Mesendoderm (in vitro differentiated cells): ENCODE data around the gene TIMM9.
"Not testable (repeated sequence)": the region's sequence is repeated elsewhere in the genome, so short reads cannot be mapped to it uniquely, and the experiment has no call there.

Experiments used
- DNase-seq: peaks from one replicate; pipeline ENCODE4 v3.0.0; 2013
- H2AK5ac ChIP-seq: 2 replicates; pipeline ENCODE4 v1.6.1; 2013; ENCODE audit warnings: low read length, inconsistent platforms
- H2BK120ac ChIP-seq: 2 replicates; pipeline ENCODE4 v1.6.1; 2013; ENCODE audit warnings: low read depth, mild to moderate bottlenecking, low read length, moderate library complexity, mixed read lengths
- H2BK15ac ChIP-seq: replicated peaks from 2 replicates; pipeline ENCODE4 v1.6.1; 2013; ENCODE audit warnings: low read depth, mild to moderate bottlenecking, moderate library complexity
- H2BK5ac ChIP-seq: 2 replicates; pipeline ENCODE4 v1.6.1; 2013; ENCODE audit warnings: low read length, inconsistent platforms
- H3K18ac ChIP-seq: 2 replicates; pipeline ENCODE4 v1.6.1; 2013; ENCODE audit warnings: mild to moderate bottlenecking, low read length, mixed read lengths
- H3K23ac ChIP-seq: one replicate; pipeline ENCODE4 v1.6.1; 2013; ENCODE audit warnings: low read length
- H3K27ac ChIP-seq: 2 replicates; pipeline ENCODE4 v1.5.1; 2013; ENCODE audit warnings: low read depth, mild to moderate bottlenecking, inconsistent platforms, low read length, moderate library complexity
- H3K27me3 ChIP-seq: 2 replicates; pipeline ENCODE4 v1.6.1; 2013; ENCODE audit warnings: low read length, control low read depth, mild to moderate bottlenecking, inconsistent platforms; ENCODE audit not compliant: insufficient read depth, poor library complexity
- H3K36me3 ChIP-seq: 2 replicates; pipeline ENCODE4 v1.6.1; 2013; ENCODE audit warnings: low read length, inconsistent platforms; ENCODE audit not compliant: control insufficient read depth, insufficient read depth
- H3K4ac ChIP-seq: one replicate; pipeline ENCODE4 v1.6.1; 2013; ENCODE audit warnings: low read depth, mild to moderate bottlenecking, low read length, moderate library complexity
- H3K4me1 ChIP-seq: 2 replicates; pipeline ENCODE4 v1.6.1; 2013; ENCODE audit warnings: low read depth, low read length, inconsistent platforms; ENCODE audit not compliant: control insufficient read depth
- H3K4me2 ChIP-seq: 2 replicates; pipeline ENCODE4 v1.6.1; 2013; ENCODE audit warnings: low read length
- H3K4me3 ChIP-seq: 2 replicates; pipeline ENCODE4 v1.5.1; 2013; ENCODE audit warnings: mild to moderate bottlenecking, low read length
- H3K56ac ChIP-seq: one replicate; pipeline ENCODE4 v1.6.1; 2013; ENCODE audit warnings: low read length
- H3K79me1 ChIP-seq: 2 replicates; pipeline ENCODE4 v1.6.1; 2013; ENCODE audit warnings: low read length, inconsistent platforms
- H3K79me2 ChIP-seq: 2 replicates; pipeline ENCODE4 v1.6.1; 2013; ENCODE audit warnings: mild to moderate bottlenecking, low read length; ENCODE audit not compliant: control insufficient read depth, insufficient read depth
- H3K9ac ChIP-seq: 2 replicates; pipeline ENCODE4 v1.6.1; 2013; ENCODE audit warnings: low read length, inconsistent platforms
- H4K5ac ChIP-seq: one replicate; pipeline ENCODE4 v1.6.1; 2013; ENCODE audit warnings: low read length
- H4K8ac ChIP-seq: one replicate; pipeline ENCODE4 v1.6.1; 2013; ENCODE audit warnings: low read depth, mild to moderate bottlenecking, control low read depth, low read length, moderate library complexity
- WGBS: extraction: QIAGEN DNeasy Blood & Tissue Kit; methylation state at CpG from one replicate; pipeline ENCODE4 v1.1.7; 2013; ENCODE audit warnings: low lambda C conversion rate, missing lambda C conversion rate; ENCODE audit not compliant: insufficient coverage; ENCODE audit errors: extremely low coverage; 5-methylcytosine and 5-hydroxymethylcytosine counted together

The TIMM9 gene

GRCh38 chr14:58439476-58439875, 12.1 kb upstream of the TIMM9 start:
- Histone ChIP-seq H3K36me3 (peaks cover 2% of the 10 kb centered on the region), H2BK120ac (no peak overlapping the region), H3K4ac (no peak overlapping the region)

DNA sequence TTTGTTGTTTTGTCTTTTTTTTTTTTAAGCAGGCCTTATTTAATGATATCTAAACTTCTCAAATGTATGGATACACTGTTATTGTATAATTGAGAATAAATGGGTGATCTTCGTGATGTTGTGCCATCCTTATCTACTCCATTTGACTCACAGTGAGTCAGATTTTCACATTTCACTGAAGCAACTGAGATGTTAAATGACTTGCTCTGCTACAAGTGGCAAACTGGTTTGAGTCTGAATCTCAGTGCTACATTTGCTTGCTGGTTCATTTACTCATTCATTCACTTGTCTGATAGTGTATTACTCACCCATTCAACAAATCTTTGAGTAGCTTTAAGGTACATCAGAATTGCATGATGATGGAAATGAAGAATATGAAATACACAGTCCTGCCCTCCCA, 2.8 kb upstream of the TIMM9 start:
- no peaks in the 10 kb centered on the region for H3K36me3 ChIP-seq
- H4K5ac ChIP-seq = no peak overlapping the region
- no peak overlapping the region for H3K23ac ChIP-seq
- no peaks in the 10 kb centered on the region for H3K4me1 ChIP-seq
- H3K4me3 ChIP-seq = no peak overlapping the region
- no CpG with 5 or more reads among the region's 1 CpG for WGBS
- no peaks in the 10 kb centered on the region for H3K27me3 ChIP-seq
- no peak overlapping the region for H2BK120ac ChIP-seq
- no peak overlapping the region for H3K18ac ChIP-seq
- H3K9ac ChIP-seq = no peak overlapping the region
- H3K27ac ChIP-seq = no peak overlapping the region
- H3K56ac ChIP-seq = no peak overlapping the region
- no peak for DNase-seq
- no peak overlapping the region for H4K8ac ChIP-seq
- no peak overlapping the region for H3K4ac ChIP-seq
- no peak overlapping the region for H2AK5ac ChIP-seq
- no peak overlapping the region for H2BK15ac ChIP-seq
- peaks cover 6% of the 10 kb centered on the region for H3K79me2 ChIP-seq
- H3K79me1 ChIP-seq = peaks cover 2% of the 10 kb centered on the region
- H2BK5ac ChIP-seq = no peak overlapping the region
- no peak overlapping the region for H3K4me2 ChIP-seq

More at GRCh38 chr14:58439476-58439875, 12.1 kb upstream of the TIMM9 start:
- Histone ChIP-seq H3K27me3 (no peaks in the 10 kb centered on the region), H4K8ac (no peak overlapping the region), H3K27ac (no peak overlapping the region), H3K18ac (no peak overlapping the region), H3K9ac (no peak overlapping the region), H3K4me1 (no peaks in the 10 kb centered on the region), H3K79me2 (no peaks in the 10 kb centered on the region), H4K5ac (no peak overlapping the region), H3K79me1 (no peaks in the 10 kb centered on the region), H2BK5ac (no peak overlapping the region), H3K56ac (no peak overlapping the region), H3K23ac (no peak overlapping the region), H3K4me3 (no peak overlapping the region), H2BK15ac (no peak overlapping the region), H2AK5ac (no peak overlapping the region), H3K4me2 (no peak overlapping the region)
- no peak for DNase-seq
- whole genome bisulfite sequencing = no CpG with 5 or more reads among the region's 5 CpGs

GRCh38 chr14:58428118-58428683, 870 bp upstream of the TIMM9 start:
- Histone ChIP-seq H2BK15ac (no peak overlapping the region), H3K27ac (no peak overlapping the region), H2BK5ac (no peak overlapping the region), H3K4me2 (peak overlapping the region; percentile 70), H3K23ac (no peak overlapping the region), H3K27me3 (no peaks in the 10 kb centered on the region), H3K18ac (no peak overlapping the region), H3K79me1 (peaks cover 2% of the 10 kb centered on the region), H4K8ac (no peak overlapping the region), H3K36me3 (no peaks in the 10 kb centered on the region), H3K4ac (no peak overlapping the region), H3K9ac (peak overlapping the region; percentile 78), H3K4me1 (no peaks in the 10 kb centered on the region), H2AK5ac (no peak overlapping the region), H2BK120ac (no peak overlapping the region), H3K4me3 (peak overlapping the region; percentile 93), H4K5ac (no peak overlapping the region), H3K56ac (peak overlapping the region; percentile 88), H3K79me2 (peaks cover 6% of the 10 kb centered on the region)
- WGBS = no CpG with 5 or more reads among the region's 10 CpGs
- peak; percentile 65 for DNase-seq

DNA sequence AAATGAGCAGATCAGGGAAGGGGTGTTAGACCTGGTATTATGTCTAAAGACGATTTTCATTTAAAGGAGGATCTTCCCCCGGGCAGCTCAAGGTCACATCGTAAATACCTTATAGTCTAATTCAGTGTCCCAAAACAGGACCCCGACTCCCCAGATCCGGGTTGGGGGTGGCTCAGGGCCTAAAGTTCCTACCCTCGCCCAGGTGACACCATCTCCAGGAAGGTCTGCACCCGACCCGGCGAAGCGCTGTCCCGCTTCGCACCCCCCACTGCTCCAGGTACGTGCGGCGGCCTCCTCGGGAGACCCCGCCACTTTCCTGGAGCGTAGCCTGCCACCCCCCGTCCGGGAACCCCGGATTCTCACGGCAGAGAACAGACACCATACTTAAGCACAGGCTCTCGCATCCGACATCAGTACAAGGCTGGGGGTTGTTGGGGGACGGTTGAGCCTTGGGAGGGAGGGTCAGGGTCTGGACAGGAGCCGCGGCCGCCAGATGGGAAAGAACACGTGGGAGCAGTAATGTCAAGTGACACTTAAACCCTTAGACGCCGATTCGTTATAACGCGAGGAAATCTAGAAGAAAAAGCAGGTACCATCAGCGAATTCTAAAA, 556 bp downstream of the TIMM9 start:
- peak; percentile 86 for DNase-seq
- no peak overlapping the region for H3K23ac ChIP-seq
- H3K4ac ChIP-seq = peak overlapping the region; percentile 17
- H3K9ac ChIP-seq = peak overlapping the region; percentile 81
- no peak overlapping the region for H2AK5ac ChIP-seq
- no peak overlapping the region for H2BK120ac ChIP-seq
- peak overlapping the region; percentile 69 for H3K4me3 ChIP-seq
- no peaks in the 10 kb centered on the region for H3K36me3 ChIP-seq
- peak overlapping the region; percentile 21 for H3K18ac ChIP-seq
- peak overlapping the region; percentile 30 for H4K8ac ChIP-seq
- H2BK5ac ChIP-seq = peak overlapping the region; percentile 10
- H4K5ac ChIP-seq = peak overlapping the region; percentile 7
- WGBS = no CpG with 5 or more reads among the region's 35 CpGs
- H3K79me2 ChIP-seq = peaks cover 6% of the 10 kb centered on the region
- peak overlapping the region; percentile 55 for H3K4me2 ChIP-seq
- no peaks in the 10 kb centered on the region for H3K27me3 ChIP-seq
- H3K27ac ChIP-seq = no peak overlapping the region
- no peaks in the 10 kb centered on the region for H3K4me1 ChIP-seq
- no peak overlapping the region for H2BK15ac ChIP-seq
- peaks cover 2% of the 10 kb centered on the region for H3K79me1 ChIP-seq
- peak overlapping the region; percentile 91 for H3K56ac ChIP-seq

- H4K8ac ChIP-seq, H3K27ac ChIP-seq, H3K56ac ChIP-seq, H2BK5ac ChIP-seq, H3K9ac ChIP-seq, H3K79me2 ChIP-seq, H3K4me1 ChIP-seq, H3K4me3 ChIP-seq, H4K5ac ChIP-seq, H3K79me1 ChIP-seq, H2BK15ac ChIP-seq, H3K4me2 ChIP-seq, H3K36me3 ChIP-seq, H3K18ac ChIP-seq, H3K4ac ChIP-seq, H2BK120ac ChIP-seq, H3K27me3 ChIP-seq, H2AK5ac ChIP-seq, H3K23ac ChIP-seq, DNase-seq: not testable (repeated sequence)
- WGBS = no CpG with 5 or more reads among the region's 1 CpG
These were observed 10.4 kb downstream of the TIMM9 start for GRCh38 chr14:58416934-58417333.
